H1 (cell line): ENCODE measurements around the gene ZNF541. TPM values are rescaled to one million over a fixed set of nuclear protein-coding genes. Genes with fewer than 3 reads are reported as not detected.
A peak's percentile ranks its signal among the peaks of the same experiment; 100 is the strongest.

Experiments used
- CTCF ChIA-PET: fragments of 300-600 bp; sonication (Branson Sonifier 250); formaldehyde crosslinking; loops from one replicate; lab custom pipeline; 2021; ENCODE audit not compliant: partially characterized antibody; lab: Charles Lee
- POLR2A ChIA-PET: fragments of 300-600 bp; sonication (Branson Sonifier 250); formaldehyde crosslinking; loops from one replicate; lab custom pipeline; 2021; ENCODE audit warnings: inconsistent platforms; ENCODE audit not compliant: partially characterized antibody; lab: Charles Lee
- DNase-seq, 2 experiments: peaks; one replicate each; pipeline versions ENCODE4 v3.0.0 to v3.0.0-alpha.2; 2010 to 2022; ENCODE audit warnings: low spot score in 2 of 2, low read depth in 1 of 2, mixed read lengths in 1 of 2
- FAIRE-seq: peaks from 2 replicates; lab custom pipeline; 2011; peaks lifted over from hg19 to GRCh38; lab: Jason Lieb, UNC
- H2AFZ ChIP-seq: 2 replicates; pipeline ENCODE4 v1.8.1; 2012; ENCODE audit warnings: low read length, inconsistent platforms
- H2AK5ac ChIP-seq: 2 replicates; pipeline ENCODE4 v1.6.1; 2013; ENCODE audit warnings: low read depth, low read length
- H2BK120ac ChIP-seq: replicated peaks from 2 replicates; pipeline ENCODE3; 2013; ENCODE audit warnings: low read depth, low read length, inconsistent platforms
- H2BK12ac ChIP-seq: 2 replicates; pipeline ENCODE4 v1.6.1; 2013; ENCODE audit warnings: low read depth, low read length
- H2BK15ac ChIP-seq: 2 replicates; pipeline ENCODE4 v1.6.1; 2013; ENCODE audit warnings: low read length
- H2BK20ac ChIP-seq: 2 replicates; pipeline ENCODE4 v1.6.1; 2013; ENCODE audit warnings: low read length
- H2BK5ac ChIP-seq: 2 replicates; pipeline ENCODE4 v1.6.1; 2013; ENCODE audit warnings: low read depth, low read length
- H3K14ac ChIP-seq: 2 replicates; pipeline ENCODE4 v1.6.1; 2013; ENCODE audit warnings: inconsistent platforms; ENCODE audit not compliant: insufficient read length
- H3K18ac ChIP-seq: 2 replicates; pipeline ENCODE4 v1.6.1; 2013; ENCODE audit warnings: low read length; ENCODE audit errors: extremely low read depth
- H3K23ac ChIP-seq: 2 replicates; pipeline ENCODE4 v1.6.1; 2013; ENCODE audit warnings: inconsistent platforms; ENCODE audit not compliant: insufficient read length
- H3K23me2 ChIP-seq: 2 replicates; pipeline ENCODE4 v1.6.1; 2013; ENCODE audit warnings: low read depth, low read length
- H3K27ac ChIP-seq: 2 replicates; pipeline ENCODE4 v1.6.1; 2011; ENCODE audit warnings: low read depth, low read length, inconsistent platforms
- H3K27me3 ChIP-seq, 4 experiments: replicated peaks in 1 of 4; 1 replicate in 1 of 4; 2 replicates in 3 of 4; pipeline versions ENCODE4 v1.6.1 to v1.8.1; 2011 to 2013; ENCODE audit warnings: low read length in 3 of 4, mild to moderate bottlenecking in 3 of 4, inconsistent platforms in 2 of 4, mixed read lengths in 2 of 4, moderate library complexity in 1 of 4; ENCODE audit not compliant: control insufficient read depth in 3 of 4, insufficient read depth in 3 of 4; ENCODE audit errors: extremely low read depth in 1 of 4
- H3K36me3 ChIP-seq, 4 experiments: 2 replicates each; pipeline versions ENCODE4 v1.6.1 to v1.8.1; 2011 to 2013; ENCODE audit warnings: mild to moderate bottlenecking in 4 of 4, low read length in 3 of 4, moderate library complexity in 2 of 4, control low read depth in 1 of 4, inconsistent platforms in 1 of 4; ENCODE audit not compliant: insufficient read depth in 4 of 4, control insufficient read depth in 2 of 4
- H3K4ac ChIP-seq: replicated peaks from 2 replicates; pipeline ENCODE3; 2013; ENCODE audit warnings: low read length, low read depth, mixed read lengths, inconsistent platforms; ENCODE audit not compliant: insufficient read length
- H3K4me1 ChIP-seq, 4 experiments: replicated peaks in 1 of 4; 1 replicate in 1 of 4; 2 replicates in 3 of 4; pipeline versions ENCODE4 v1.6.1 to v1.8.1; 2011 to 2013; ENCODE audit warnings: low read length in 3 of 4, inconsistent platforms in 2 of 4, mixed read lengths in 1 of 4; ENCODE audit not compliant: insufficient read depth in 4 of 4, control insufficient read depth in 3 of 4
- H3K4me2 ChIP-seq, 2 experiments: 2 replicates each; pipeline versions ENCODE4 v1.6.1 to v1.8.1; 2011 to 2013; ENCODE audit warnings: low read depth in 2 of 2, low read length in 2 of 2, control low read depth in 1 of 2, inconsistent platforms in 1 of 2, mild to moderate bottlenecking in 1 of 2; ENCODE audit not compliant: insufficient read depth in 1 of 2
- H3K4me3 ChIP-seq, 4 experiments: fragments of 200-600, 300-600 bp in 1 of 4; sonication (generic), shearing (Covaris generic), sonication (Bioruptor Twin) in 1 of 4; 2 replicates each; pipeline versions ENCODE4 v1.5.1 to v1.8.1; 2011 to 2016; ENCODE audit warnings: low read length in 4 of 4, low read depth in 3 of 4, control low read depth in 2 of 4, inconsistent platforms in 2 of 4, mild to moderate bottlenecking in 2 of 4, mixed read lengths in 1 of 4, moderate library complexity in 1 of 4; ENCODE audit not compliant: insufficient read depth in 2 of 4; ENCODE audit errors: extremely low read depth in 1 of 4
- H3K56ac ChIP-seq: replicated peaks from 2 replicates; pipeline ENCODE3; 2013; ENCODE audit warnings: low read depth, mild to moderate bottlenecking, mixed read lengths, low read length, inconsistent platforms; ENCODE audit not compliant: insufficient read length
- H3K79me1 ChIP-seq: 2 replicates; pipeline ENCODE4 v1.6.1; 2013; ENCODE audit warnings: low read depth, low read length, control low read depth
- H3K79me2 ChIP-seq, 2 experiments: 2 replicates each; pipeline versions ENCODE4 v1.6.1 to v1.8.1; 2012 to 2013; ENCODE audit warnings: low read length in 2 of 2, mild to moderate bottlenecking in 2 of 2, inconsistent platforms in 1 of 2; ENCODE audit not compliant: insufficient read depth in 2 of 2, control insufficient read depth in 1 of 2
- H3K9ac ChIP-seq, 4 experiments: replicated peaks in 1 of 4; 1 replicate in 1 of 4; 2 replicates in 3 of 4; pipeline versions ENCODE4 v1.6.1 to v1.8.1; 2011 to 2013; ENCODE audit warnings: low read depth in 3 of 4, low read length in 3 of 4, control low read depth in 2 of 4, mild to moderate bottlenecking in 2 of 4, moderate library complexity in 2 of 4, inconsistent platforms in 1 of 4; ENCODE audit errors: extremely low read depth in 1 of 4
- H3K9me3 ChIP-seq, 2 experiments: 2 replicates each; pipeline versions ENCODE4 v1.6.1 to v1.8.1; 2012 to 2013; ENCODE audit warnings: mild to moderate bottlenecking in 2 of 2, moderate library complexity in 2 of 2, control low read depth in 1 of 2, inconsistent platforms in 1 of 2, low read depth in 1 of 2, low read length in 1 of 2, mixed read lengths in 1 of 2; ENCODE audit not compliant: insufficient read depth in 2 of 2
- H4K20me1 ChIP-seq, 2 experiments: replicated peaks in 1 of 2; 2 replicates each; pipeline versions ENCODE3 to v1.8.1; 2011 to 2013; ENCODE audit warnings: inconsistent platforms in 2 of 2, low read length in 2 of 2, mild to moderate bottlenecking in 1 of 2; ENCODE audit not compliant: insufficient read depth in 2 of 2, control insufficient read depth in 1 of 2
- H4K5ac ChIP-seq: 2 replicates; pipeline ENCODE4 v1.6.1; 2013; ENCODE audit warnings: low read length, low read depth, mixed read lengths, inconsistent platforms; ENCODE audit not compliant: insufficient read length
- H4K8ac ChIP-seq: 2 replicates; pipeline ENCODE4 v1.8.0; 2013; ENCODE audit warnings: mild to moderate bottlenecking, moderate library complexity, low read length, inconsistent platforms; ENCODE audit not compliant: insufficient read depth; ENCODE audit errors: extremely low read depth
- H4K91ac ChIP-seq: replicated peaks from 2 replicates; pipeline ENCODE3; 2013; ENCODE audit warnings: low read length, mixed read lengths, inconsistent platforms; ENCODE audit not compliant: insufficient read length
- WGBS, 2 experiments: shearing (Covaris generic) in 1 of 2; methylation state at CpG; one replicate each; pipeline versions ENCODE4 v1.1.6 to v1.1.7; 2013 to 2015; ENCODE audit warnings: low lambda C conversion rate in 2 of 2, mixed read lengths in 2 of 2, inconsistent platforms in 1 of 2, low coverage in 1 of 2, missing lambda C conversion rate in 1 of 2; ENCODE audit not compliant: insufficient replicate concordance in 2 of 2, insufficient coverage in 1 of 2, insufficient read length in 1 of 2; ENCODE audit errors: extremely low coverage in 1 of 2, missing lambda C conversion rate in 1 of 2; 5-methylcytosine and 5-hydroxymethylcytosine counted together
- polyA plus RNA-seq, 7 experiments: library from polyadenylated mRNA; depleted of rRNA in 3 of 7; stranded (reverse) in 5 of 7; unstranded in 2 of 7; fragments of >200 nt in 5 of 7; fragments of 200-250 nt in 2 of 7; gene quantifications; 1 replicate in 5 of 7; 2 replicates in 1 of 7; 4 replicates in 1 of 7; pipeline versions ENCODE4 v1.2.1 to v1.2.3, GENCODE V29; 2011 to 2013; ENCODE audit warnings: missing spikeins in 2 of 7, mixed read lengths in 2 of 7
- total RNA-seq: library from RNA; stranded (reverse); fragmentation: NEBNext Ultra II Directional; extraction: Animal tissue kit (Norgen Biotek cat#: 25700); gene quantifications from 2 replicates; pipeline ENCODE4 v1.2.1, GENCODE V29; 2021
- TF ChIP-seq, protein P1 (sequence below): IDR thresholded peaks from 2 replicates; pipeline ENCODE4 v1.6.1; 2012; ENCODE audit warnings: inconsistent platforms
- TF ChIP-seq, protein P2 (sequence below): IDR thresholded peaks from 2 replicates; pipeline ENCODE4 v1.6.1; 2011; ENCODE audit warnings: low read length, improper control_type of control experiment

ZNF541 gene
- total and polyA plus RNA-seq, 2 of the 8 experiments (the other 6 are each of a cell fraction or from before 2014, with no cell fraction given): 0.05 TPM; not detected in 1

GRCh38 chr19:47618771-47619170 lies 45.8 kb upstream of the ZNF541 start:
- DNase-seq (no peak), FAIRE-seq (no peak)
- Histone ChIP-seq H2BK20ac (0 out of 2 replicates have a peak overlapping the region, but pooled peaks have one; percentile 32), H3K27me3 (no peaks in the 10 kb centered on the region), H3K9ac (no peak overlapping the region; a peak in 1 of 7 replicates), H3K4me1 (peaks cover 17 to 47% (median 35%) of the 10 kb centered on the region in 4 experiments), H4K5ac (no peak overlapping the region), H2BK12ac (peak overlapping the region; percentile 93), H2BK5ac (peak overlapping the region; percentile 80; the same call in 1 of the 2 replicates), H2AK5ac (peak overlapping the region; percentile 91; the same call in 1 of the 2 replicates), H3K4me2 (peak overlapping the region in 1 of 2 experiments; percentile 48; a peak in 2 of 4 replicates), H2BK15ac (0 out of 2 replicates have a peak overlapping the region, but pooled peaks have one; percentile 92), H3K23me2 (no peaks in the 10 kb centered on the region), H3K56ac (no peak overlapping the region), H3K9me3 (no peaks in the 10 kb centered on the region), H4K8ac (no peak overlapping the region), H4K91ac (no peak overlapping the region), H3K79me2 (peaks cover 23 to 87% of the 10 kb centered on the region in 2 experiments), H3K18ac (peak overlapping the region; percentile 62), H3K27ac (peak overlapping the region; percentile 33; the same call in 1 of the 2 replicates), H3K36me3 (no peaks in the 10 kb centered on the region), H2BK120ac (no peak overlapping the region), H3K79me1 (peaks cover 26% of the 10 kb centered on the region), H2AFZ (no peak overlapping the region), H3K23ac (no peak overlapping the region), H3K14ac (no peak overlapping the region), H3K4me3 (no peak overlapping the region), H4K20me1 (peaks cover 8 to 23% of the 10 kb centered on the region in 2 experiments), H3K4ac (no peak overlapping the region)
- CTCF ChIA-PET: interaction anchor here (0.8 to 1.3 kb wide), 3 partner anchors 16 to 135 kb away, joined by 3 to 5 read pairs (median 3); partner anchors contain the start of gene KPTN
- POLR2A ChIA-PET: interaction anchor here (1.0 to 1.2 kb wide), 2 partner anchors 8 to 11 kb away, joined by 3 to 5 read pairs; no protein-coding TSS in a partner anchor
- TF ChIP-seq, protein P1, sequence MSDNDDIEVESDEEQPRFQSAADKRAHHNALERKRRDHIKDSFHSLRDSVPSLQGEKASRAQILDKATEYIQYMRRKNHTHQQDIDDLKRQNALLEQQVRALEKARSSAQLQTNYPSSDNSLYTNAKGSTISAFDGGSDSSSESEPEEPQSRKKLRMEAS: no peak
- TF ChIP-seq, protein P2, sequence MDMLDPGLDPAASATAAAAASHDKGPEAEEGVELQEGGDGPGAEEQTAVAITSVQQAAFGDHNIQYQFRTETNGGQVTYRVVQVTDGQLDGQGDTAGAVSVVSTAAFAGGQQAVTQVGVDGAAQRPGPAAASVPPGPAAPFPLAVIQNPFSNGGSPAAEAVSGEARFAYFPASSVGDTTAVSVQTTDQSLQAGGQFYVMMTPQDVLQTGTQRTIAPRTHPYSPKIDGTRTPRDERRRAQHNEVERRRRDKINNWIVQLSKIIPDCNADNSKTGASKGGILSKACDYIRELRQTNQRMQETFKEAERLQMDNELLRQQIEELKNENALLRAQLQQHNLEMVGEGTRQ: no peak
- 82% methylated on average over 14 of the region's 14 CpGs; no CpG with 5 or more reads in 1 of the 2 experiments for WGBS, 2 experiments
